Keratinocyte (primary cell): ENCODE data around the gene P2RX7.

ENCODE experiments used
- EZH2 ChIP-seq: IDR thresholded peaks from one replicate; pipeline ENCODE4 v1.6.1; 2012; ENCODE audit warnings: inconsistent platforms, mild to moderate bottlenecking, low read length, moderate library complexity
- TF ChIP-seq, protein P1 (sequence below), 3 experiments: IDR thresholded peaks in 1 of 3; conservative IDR thresholded peaks in 1 of 3; optimal IDR thresholded peaks in 1 of 3; 2 replicates in 2 of 3; 3 replicates in 1 of 3; pipeline versions ENCODE3 to v1.5.1; 2011; ENCODE audit warnings: low read length in 3 of 3, mild to moderate bottlenecking in 3 of 3, moderate library complexity in 2 of 3, control low read depth in 1 of 3, inconsistent platforms in 1 of 3; ENCODE audit not compliant: insufficient read depth in 2 of 3; ENCODE audit errors: extremely low read depth in 1 of 3

DNA sequence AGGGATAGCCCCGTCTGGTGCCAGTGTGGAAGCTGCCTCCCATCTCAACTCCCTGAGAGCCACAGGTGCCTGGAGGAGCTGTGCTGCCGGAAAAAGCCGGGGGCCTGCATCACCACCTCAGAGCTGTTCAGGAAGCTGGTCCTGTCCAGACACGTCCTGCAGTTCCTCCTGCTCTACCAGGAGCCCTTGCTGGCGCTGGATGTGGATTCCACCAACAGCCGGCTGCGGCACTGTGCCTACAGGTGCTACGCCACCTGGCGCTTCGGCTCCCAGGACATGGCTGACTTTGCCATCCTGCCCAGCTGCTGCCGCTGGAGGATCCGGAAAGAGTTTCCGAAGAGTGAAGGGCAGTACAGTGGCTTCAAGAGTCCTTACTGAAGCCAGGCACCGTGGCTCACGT lies 51.7 kb downstream of the P2RX7 start:
- TF ChIP-seq, protein P1, sequence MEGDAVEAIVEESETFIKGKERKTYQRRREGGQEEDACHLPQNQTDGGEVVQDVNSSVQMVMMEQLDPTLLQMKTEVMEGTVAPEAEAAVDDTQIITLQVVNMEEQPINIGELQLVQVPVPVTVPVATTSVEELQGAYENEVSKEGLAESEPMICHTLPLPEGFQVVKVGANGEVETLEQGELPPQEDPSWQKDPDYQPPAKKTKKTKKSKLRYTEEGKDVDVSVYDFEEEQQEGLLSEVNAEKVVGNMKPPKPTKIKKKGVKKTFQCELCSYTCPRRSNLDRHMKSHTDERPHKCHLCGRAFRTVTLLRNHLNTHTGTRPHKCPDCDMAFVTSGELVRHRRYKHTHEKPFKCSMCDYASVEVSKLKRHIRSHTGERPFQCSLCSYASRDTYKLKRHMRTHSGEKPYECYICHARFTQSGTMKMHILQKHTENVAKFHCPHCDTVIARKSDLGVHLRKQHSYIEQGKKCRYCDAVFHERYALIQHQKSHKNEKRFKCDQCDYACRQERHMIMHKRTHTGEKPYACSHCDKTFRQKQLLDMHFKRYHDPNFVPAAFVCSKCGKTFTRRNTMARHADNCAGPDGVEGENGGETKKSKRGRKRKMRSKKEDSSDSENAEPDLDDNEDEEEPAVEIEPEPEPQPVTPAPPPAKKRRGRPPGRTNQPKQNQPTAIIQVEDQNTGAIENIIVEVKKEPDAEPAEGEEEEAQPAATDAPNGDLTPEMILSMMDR (optimal IDR thresholded peaks at IDR 0.05 in 1 of 3, IDR thresholded peaks at IDR 0.05 in 1 of 3, conservative IDR thresholded peaks at IDR 0.05 in 1 of 3; ENCODE audit: extremely low read depth in 1 of 3, insufficient read depth in 2 of 3, low read length in 3 of 3) = peak; percentile 55 to 83 (median 79)
- TF ChIP-seq EZH2 = no peak
